NCI-H2196 treated with DMSO at 0.1 percent for 48 hours (cell line): ENCODE results near the gene OR2V2.
"Not testable (repeated sequence)": the region's sequence is repeated elsewhere in the genome, so short reads cannot be mapped to it uniquely, and the experiment has no call there.

Source experiments
- DNase-seq: peaks from one replicate; lab custom pipeline; 2025; ENCODE audit not compliant: unreplicated experiment; lab: John Stamatoyannopoulos, UW

OR2V2 gene

DNA sequence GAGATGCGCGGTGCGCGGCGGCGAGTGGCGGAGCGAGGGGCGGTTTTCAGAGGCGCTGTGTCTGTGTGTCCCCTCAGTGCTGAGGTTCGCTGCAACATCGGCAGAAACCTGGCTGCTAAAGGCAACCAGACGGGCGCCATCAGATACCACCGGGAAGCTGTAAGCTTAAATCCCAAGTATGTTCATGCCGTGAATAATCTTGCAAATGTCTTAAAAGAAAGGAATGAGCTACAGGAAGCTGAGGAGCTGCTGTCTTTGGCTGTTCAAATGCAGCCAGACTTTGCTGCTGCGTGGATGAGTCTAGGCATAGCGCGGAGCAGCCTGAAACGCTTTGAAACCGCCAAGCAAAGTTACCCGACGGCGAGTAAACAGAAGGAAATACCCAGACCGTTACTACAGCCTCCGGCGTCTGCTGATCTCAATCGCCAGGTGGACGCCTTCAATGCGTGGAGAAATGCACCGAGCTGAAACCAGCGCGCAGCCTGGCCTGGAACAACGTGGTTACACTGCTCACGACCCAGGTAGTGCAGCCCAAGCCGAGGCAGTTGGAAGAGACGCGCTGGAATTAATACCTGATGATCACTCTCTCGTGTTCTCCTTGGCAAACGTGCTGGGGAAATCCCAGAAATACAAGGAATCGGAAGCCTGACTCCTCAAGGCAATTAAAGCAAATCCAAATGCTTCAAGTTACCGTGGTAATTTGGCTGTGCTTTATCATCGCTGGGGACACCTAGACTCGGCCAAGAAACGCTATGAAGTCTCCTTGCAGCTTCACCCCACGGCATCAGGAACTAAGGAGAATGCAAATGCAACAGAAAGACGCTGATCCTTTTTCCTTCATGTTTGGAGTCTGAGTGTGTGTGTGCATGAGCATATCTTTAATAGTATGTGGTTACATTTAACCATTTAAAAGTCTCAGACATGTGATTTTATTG lies 32.3 kb upstream of the OR2V2 start:
- no peak for DNase-seq

DNA sequence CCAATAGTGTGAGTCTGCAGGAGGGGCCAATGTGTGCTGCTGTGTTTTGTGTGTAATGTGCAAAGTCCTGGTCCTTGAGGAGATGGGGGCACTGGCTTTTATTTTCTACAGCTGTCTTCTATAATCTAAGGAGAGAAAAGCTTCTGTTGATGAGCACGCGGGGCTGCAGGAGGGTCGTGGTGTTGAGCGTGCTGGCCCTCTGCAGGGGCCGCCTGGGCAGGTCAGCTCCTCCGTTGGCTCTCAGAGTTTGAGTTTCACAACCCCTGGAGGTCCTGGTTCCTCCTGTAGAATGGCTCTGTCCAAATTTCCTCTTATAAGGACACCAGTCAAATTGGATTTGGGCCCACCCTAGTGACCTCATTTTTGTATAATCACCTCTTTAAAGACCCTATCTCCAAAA lies 29.0 kb upstream of the OR2V2 start:
- no peak for DNase-seq

DNA sequence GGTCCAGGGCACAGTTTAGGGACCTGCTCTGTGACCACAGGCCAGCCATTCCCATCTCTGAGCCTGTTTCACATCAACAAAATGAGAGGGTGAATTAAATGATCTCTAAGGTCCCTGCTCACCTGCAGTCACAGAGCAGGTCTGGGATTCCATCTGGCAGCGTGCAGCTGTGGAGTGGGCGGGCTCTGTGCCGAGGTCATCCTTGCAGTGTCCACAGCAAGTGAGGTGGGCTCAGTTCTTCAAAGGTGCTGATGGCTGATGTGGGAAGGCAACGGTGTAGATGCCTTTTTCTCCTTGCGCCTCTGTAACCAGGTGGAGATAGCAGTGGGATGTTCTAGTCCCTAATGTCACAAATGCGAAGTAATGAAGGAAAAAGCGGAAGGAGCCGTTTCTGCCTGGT lies 28.3 kb upstream of the OR2V2 start:
- DNase-seq: no peak

DNA sequence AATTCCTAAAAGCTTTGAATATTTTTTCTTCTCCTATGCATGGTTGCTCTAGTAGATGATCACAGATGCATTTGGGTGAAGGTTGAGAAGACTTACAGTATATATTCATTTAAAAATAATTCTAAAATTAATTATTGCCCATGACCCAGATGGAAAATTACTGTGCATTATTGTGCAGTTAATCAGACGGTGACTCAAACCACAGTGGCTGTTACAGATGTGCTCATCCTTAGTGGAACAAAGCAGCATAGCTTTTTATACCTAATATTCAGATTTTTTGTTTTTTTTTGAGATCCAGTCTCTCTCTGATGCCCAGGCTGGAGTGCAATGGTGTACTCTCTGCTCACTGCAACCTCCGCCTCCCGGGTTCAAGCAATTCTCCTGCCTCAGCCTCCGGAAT lies 27.1 kb upstream of the OR2V2 start:
- no peak for DNase-seq

DNA sequence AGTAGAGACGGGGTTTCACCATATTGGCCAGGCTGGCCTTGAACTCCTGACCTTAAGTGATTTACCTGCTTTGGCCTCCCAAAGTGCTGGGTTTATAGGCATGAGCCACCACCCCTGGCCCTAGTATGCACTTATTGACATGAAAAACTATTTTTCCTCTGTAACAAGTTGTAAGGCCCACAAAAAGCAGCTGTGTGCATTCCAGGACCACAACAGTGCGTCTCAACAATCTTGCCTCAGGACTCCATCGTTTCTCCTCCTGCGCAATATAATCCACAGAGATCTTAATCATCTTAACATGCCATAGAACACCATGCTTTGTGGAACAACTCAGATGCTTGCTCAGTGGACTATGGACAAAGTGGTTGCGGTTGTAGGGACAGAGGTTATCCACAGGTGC lies 26.6 kb upstream of the OR2V2 start:
- DNase-seq: no peak

DNA sequence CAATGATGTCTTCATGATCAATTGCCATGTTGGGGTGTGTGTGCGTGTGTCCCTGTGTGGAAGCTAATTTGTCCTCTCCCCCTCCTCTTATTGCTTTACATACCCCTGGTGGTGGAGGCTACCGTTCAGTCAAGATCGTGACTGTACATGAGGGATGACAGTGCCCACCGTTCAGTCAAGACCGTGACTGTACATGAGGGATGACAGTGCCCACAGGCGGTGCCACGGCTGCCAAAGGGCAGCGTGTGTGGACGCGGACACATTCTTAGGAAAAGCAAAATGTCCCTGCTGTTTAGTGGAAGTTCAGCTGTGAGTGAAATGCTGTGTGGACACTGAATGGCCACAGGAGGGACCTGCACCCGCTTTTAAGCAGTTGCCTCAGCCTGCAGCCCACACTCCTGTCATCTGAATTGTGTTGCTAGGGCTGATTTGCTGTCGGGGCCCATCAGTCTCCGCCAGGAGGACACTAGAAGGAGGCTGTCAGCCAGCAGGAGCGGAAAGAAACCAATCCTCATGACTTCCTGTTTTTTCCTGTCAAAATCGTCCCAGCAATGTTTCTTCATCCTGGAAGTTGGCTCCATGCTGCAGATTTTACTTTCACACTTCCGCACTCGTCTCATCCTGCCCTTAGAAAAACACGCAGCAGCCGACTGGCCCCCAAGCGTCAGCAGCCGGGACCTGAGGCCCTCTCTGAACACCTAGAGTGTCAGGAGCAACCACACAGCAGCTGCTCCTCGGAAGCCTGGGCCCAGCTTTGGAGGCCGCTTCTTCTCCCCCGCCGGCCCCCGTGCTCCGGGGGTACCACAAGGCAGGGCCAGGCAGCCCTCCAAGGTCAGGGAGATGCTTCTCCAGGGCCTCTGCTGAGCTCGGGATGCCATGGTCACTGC lies 25.5 kb upstream of the OR2V2 start:
- DNase-seq: no peak

DNA sequence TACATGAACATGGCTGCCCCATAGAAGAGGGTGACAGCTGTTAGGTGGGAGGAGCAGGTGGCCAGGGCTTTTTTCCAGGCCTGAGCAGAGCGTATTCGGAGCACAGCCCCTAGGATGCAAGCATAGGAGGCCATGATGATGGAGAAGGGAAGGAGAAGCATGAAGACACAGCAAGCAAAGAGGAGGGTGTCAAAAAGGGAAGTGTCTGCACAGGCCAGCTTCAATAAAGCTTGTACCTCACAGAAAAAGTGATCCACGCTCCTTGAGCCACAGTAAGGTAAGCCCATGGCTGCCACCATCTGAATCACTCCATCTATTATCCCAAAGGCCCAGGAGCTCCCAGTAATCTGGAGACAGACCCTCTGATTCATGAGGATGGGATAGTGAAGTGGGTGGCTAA lies 22.9 kb upstream of the OR2V2 start:
- no peak for DNase-seq

DNA sequence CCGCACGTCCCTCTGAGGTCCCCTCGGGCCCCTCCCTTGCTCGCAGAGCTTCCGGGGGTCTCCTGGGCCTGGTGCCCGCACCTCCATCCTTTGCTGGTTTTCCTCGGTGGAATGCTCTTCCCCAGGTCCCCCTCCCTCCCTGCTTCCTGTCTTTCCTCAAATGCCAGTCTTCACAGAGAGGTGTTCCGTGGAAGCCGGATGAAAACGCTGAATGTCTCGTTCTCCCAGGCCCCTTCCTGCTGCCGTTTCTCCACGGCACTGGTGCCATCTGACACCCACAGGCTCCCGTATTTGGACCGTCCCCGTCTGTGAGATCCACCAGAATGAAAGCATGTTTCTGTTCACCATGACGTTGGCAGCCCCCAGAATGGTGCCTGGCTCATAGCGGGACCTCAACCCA lies 20.5 kb upstream of the OR2V2 start:
- DNase-seq: no peak

DNA sequence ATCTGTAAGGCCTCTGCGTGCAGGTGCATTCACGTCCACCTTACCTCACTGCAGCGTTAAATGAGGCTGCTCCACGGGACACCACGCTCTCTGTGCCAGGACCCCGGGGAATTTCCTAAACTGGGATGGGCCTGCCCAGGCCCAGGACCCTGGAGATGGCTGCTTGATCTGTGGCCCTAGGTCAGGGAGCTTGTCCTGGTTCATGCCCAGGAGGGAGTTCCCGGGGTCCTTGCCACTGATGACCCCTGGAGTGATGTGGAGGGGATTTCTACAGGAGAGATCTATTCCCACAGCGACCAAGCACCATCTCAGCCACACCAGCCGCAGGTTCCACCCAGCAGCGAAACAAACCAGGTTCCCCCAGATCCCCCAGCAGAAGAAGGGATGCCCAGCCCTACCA lies 19.9 kb upstream of the OR2V2 start:
- DNase-seq: no peak

DNA sequence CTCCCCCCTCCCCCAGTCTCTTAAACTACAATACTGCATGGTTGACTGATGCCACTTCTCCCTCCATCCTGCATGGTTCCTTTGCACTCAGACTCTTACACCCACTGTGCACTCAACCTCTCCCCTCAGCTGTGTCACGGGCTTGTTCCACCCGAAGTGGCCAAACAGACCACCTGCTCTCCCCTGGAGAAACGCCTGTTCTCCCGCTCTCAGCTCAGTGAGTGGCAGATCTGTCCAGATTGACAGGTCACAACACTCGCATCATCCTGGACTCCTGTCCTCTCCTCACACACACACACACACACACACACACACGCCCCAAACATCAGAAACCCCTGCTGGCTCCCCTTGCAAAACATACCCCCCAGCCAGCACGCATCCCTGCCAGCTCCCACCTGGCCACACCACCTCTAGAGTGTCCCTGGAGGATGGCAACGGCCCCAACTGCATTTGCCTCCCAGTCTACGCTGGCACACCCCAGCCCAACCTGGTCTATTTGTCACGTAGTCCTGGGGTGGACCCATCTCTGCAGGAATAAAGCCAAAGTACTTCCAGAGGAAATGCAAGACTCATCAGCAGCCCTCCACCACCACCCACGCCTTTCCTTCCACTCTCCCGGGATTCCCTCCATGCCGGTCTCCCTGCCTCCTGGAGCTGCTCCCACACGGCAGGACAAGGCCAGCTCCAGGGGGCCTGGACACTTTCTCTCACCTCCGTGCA lies 19.3 kb upstream of the OR2V2 start:
- DNase-seq: no peak

DNA sequence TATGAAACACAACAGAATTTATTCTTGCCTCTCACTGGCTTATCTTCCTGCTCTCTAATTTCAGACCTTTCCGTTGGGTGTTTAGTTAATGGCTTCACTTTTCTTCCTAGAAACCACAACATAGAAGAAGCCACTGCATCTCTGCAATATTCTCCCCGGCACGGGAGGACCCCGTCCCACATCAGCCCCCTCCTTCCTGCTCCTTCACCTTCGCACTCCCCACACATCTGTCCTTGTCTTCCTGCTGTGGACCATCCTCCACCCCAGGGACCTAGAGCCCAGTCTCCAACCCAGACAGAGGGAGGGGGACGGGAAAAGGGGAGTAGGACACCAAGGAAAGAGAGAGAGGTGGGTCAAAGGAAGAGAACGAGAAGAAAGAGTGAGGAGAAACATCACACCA lies 17.8 kb upstream of the OR2V2 start:
- DNase-seq: no peak

DNA sequence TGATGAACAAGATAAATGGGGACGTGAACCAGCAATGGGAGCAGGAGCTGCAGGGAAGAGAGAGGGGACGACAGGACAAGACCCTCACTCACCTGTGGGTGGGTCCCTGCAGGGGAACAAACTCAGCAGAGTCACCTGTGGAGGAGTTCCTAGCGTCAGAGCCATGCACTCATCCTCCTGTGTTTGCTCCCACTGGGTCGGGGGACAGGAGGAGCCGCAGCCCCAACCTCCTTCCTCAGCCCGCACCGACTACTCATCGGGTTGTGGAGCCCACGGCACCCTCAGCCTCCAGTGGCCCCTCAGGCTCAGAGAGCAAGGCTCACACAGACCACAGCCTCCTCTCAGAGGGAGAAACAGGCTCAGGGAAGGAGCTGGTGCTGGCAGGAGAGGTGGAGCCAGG lies 17.3 kb upstream of the OR2V2 start:
- DNase-seq: not testable (repeated sequence)

DNA sequence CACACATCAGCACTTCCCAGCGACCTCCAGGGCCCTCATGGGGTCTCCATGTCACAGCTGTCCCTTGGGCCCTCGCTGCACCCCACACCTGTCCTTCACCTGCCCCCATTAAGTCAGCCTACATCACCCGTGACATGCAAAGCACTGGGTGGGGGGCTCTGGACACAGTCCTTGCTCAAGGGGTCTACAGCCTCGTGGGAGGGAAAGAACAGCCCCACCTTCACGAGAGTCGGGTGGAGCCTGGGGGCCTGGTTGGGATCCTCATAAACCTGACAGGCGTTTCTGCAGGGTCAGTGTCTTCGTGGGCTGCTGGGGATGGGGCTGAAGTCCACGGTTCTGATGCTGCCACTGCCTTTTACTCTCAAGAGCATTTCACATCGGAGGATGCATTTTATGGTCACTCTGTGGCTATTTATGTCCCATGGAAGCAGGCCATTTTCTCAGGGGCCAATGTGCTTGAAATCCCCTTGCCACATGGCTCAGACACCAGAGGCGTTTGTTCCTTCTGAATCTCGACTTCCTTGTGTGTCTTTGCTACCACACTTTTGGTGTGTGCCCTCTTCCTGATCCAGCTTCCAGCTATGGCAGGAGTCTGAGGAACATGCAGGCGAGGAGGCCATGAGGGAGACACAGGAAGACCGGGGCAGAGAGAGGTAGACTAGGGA lies 16.4 kb upstream of the OR2V2 start, which contains the start of gene OR2V1:
Gene OR2V1, minus strand, starts transcription at position 338 of the 665 bp plus-strand sequence. CDS start 5,865 bp downstream, outside the sequence.
- no peak for DNase-seq

DNA sequence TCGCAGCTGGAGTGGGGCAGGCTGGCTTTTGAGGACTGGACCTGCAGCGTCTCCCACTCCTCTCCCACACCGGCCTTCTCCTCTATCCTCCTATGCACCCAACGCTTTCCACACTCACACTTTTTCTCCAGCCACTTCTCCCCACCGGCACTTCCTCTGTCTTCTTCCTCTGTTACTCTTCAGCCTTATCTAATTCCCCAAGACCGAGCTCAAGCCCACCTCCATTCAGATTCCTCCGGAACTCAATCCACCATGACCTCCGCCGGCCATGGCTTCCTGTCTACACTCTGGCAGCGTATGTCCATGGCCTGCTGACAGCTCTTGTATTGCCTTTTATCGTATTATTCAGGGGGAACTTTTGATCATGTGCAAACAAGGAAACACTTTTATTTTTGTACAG lies 15.9 kb upstream of the OR2V2 start:
- DNase-seq: no peak

DNA sequence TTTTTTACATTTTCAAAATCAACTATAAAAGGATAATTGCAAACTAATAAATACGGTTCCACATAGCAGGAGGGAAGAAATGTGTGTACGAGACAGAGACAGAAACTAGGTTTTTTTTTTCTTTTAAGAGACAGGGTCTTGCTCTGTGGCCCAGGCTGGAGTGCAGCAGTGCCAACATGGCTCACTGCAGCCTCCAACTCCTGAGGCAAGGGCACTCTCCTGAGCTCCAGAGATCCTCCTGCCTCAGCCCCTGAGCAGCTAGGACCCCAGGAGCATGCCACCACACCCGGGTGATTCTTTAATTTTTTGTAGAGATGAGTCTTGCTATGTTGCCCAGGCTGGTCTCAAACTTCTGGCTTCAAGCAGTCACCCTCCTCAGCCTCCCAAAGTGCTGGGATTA lies 14.3 kb upstream of the OR2V2 start:
- DNase-seq: no peak

DNA sequence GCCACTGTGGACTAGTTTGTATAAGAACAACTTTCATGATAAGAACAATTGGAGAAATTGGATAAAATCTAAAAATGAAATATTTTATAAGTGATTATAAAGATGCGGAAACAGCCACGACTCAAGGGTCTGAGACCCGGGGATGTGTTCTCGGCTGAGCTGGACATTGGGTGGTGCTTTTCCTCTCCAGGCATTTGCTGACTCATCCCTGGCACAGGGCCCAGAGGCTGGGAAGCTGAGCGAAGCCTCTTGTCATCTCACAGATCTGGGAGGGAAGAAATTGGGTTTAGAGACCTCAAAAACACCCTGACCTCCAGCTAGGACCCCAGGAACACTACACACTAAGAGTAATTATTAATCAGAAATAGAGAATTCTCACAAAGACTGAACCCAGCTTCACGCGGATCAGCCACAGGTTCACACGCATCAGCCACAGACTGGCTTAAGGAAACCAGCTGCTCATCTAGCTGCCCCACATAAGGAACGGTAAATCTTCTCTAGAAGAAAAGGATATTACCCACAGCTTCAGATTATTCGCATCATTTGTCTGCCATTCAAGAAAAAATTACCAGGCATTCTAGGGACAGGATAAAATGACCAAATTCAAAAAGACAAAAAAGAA lies 13.7 kb upstream of the OR2V2 start:
- no peak for DNase-seq

DNA sequence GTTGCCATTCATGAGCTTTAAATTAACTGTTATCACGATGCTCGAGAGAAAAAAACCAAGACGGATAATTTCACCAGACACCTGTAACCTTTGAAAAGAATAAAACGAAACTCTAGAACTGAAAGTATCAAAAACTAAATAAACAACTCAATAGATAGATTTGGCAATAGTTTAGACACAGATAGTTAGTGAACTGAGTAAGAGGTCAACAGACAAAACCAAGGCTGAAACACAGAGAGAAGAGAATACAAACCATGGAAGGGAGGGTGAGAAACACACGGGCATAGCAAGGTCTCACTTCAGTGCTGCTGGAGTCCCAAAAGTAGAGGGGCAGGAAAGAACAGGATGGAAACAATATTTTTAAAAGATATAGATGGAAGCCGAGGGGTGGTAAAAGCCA lies 13.1 kb upstream of the OR2V2 start:
- DNase-seq: no peak

DNA sequence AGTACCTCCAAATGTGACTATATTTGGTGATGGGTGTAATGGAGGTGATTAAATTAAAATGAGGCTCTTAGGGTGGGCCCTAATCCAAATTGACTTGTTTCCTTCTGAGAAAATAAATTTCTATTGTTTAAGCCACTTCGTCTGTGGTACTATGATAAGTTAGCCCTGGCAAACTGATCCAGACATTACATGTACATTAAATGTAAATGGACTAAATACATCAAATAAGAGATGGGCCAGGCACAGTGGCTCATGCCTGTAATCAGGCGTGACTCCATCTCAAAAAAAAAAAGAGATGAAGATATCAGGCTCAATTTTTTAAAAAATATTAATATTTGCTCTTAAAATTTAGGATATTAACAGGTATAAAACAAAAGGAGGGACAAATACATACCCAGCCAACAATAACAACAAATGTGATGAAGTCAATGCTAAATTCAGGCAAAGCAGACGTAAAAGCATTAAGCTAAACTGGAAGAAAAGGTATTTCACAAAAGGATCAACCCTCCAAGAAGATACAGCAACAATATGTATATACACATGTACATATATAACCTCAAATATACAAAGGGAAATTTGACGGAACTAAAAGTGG lies 10.9 kb upstream of the OR2V2 start:
- no peak for DNase-seq

DNA sequence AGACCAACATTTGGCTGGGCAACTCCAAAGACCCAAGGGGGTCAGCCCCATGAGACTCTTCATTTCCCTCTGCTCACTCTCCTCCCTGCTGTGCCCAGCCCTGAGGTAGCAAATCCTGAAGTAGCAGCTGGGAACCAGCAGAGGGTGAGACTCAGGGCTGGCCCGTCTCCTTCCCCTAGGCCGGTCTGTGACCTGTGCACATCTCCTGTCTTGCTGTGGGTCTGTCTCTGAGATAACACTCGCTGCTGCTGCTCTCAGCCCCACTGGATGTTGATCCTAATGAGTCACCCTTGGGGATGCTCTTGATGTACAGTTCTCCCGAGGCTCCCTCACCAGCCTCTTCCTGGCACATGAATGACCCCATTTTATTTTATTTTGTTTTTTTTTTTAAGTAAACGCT lies 9.1 kb upstream of the OR2V2 start:
- no peak for DNase-seq

DNA sequence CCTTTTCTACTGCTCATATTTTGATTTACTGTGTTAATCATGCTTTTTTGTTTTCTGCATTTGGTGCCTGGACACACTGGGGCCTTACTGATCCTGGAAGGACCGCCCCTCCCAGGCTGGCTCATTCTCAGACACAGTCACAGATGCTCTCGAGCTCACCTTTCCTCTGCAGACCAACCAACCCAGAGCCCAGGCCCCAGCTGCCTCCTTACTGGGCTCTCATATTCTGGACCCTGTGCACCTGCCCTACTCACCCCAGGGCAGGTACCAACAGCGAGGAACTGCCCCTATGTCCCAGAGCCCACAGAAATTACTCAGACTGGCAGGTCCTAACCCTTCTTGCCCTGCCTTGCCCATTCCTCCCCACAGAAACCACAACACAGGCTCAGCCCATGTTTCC lies 6.6 kb upstream of the OR2V2 start:
- no peak for DNase-seq
